ENCODE measurements around the gene CPNE4. TPM values are rescaled to one million over a fixed set of nuclear protein-coding genes. Genes with fewer than 3 reads are reported as not detected.

CPNE4 gene
- total and polyA plus RNA-seq, 9 of the 15 experiments (the other 6 are each of a cell fraction or from before 2014, with no cell fraction given), result not detected

- TF ChIP-seq TBP (optimal IDR thresholded peaks at IDR 0.05; ENCODE audit: low read depth, low read length) (peak; percentile 84), MIER1 (IDR thresholded peaks at IDR 0.05; ENCODE audit: low read depth) (0 out of 2 replicates have a peak, but pooled peaks have one; percentile 31), FOXA3 (CRISPR knock-in tag; conservative IDR thresholded peaks at IDR 0.05 in 1 of 2, IDR thresholded peaks at IDR 0.05 in 1 of 2) (no peak; a peak in 1 of 4 replicates), ZC3H4 (CRISPR knock-in tag; IDR thresholded peaks at IDR 0.05; ENCODE audit: borderline replicate concordance) (no peak), FOXK1 (CRISPR knock-in tag; IDR thresholded peaks at IDR 0.05; ENCODE audit: borderline replicate concordance) (0 out of 2 replicates have a peak, but pooled peaks have one; percentile 37), ZNF764 (CRISPR knock-in tag; IDR thresholded peaks at IDR 0.05; ENCODE audit: low read depth) (no peak), CXXC5 (CRISPR knock-in tag; IDR thresholded peaks at IDR 0.05) (peak; percentile 73), NEUROD1 (IDR thresholded peaks at IDR 0.05; ENCODE audit: borderline replicate concordance, low read depth, low read length, partially characterized antibody) (peak; percentile 82), KDM4B (IDR thresholded peaks at IDR 0.05; ENCODE audit: borderline replicate concordance in 2 of 2, low read depth in 1 of 2) (peak in 1 of 2 experiments; percentile 89; a peak in 1 of 4 replicates), ELF2 (CRISPR knock-in tag; IDR thresholded peaks at IDR 0.05) (no peak), ZFP36 (IDR thresholded peaks at IDR 0.05; ENCODE audit: low read depth, low read length, partially characterized antibody) (peak; percentile 18), NR2C1 (IDR thresholded peaks at IDR 0.05) (0 out of 2 replicates have a peak, but pooled peaks have one; percentile 42), NR2C1 (tag; IDR thresholded peaks at IDR 0.05) (peak; percentile 70), STAT5A (IDR thresholded peaks at IDR 0.05; ENCODE audit: borderline replicate concordance, low read length) (peak; percentile 14; the same call in 1 of the 2 replicates), HNRNPLL (IDR thresholded peaks at IDR 0.05; ENCODE audit: low read depth, low read length, poor library complexity, severe bottlenecking) (peak; percentile 52), MBD2 (IDR thresholded peaks at IDR 0.05; ENCODE audit: borderline replicate concordance, low read depth) (peak; percentile 29; the same call in 1 of the 2 replicates), DIDO1 (tag; IDR thresholded peaks at IDR 0.05; ENCODE audit: low read depth) (peak; percentile 84), L3MBTL2 (IDR thresholded peaks at IDR 0.05) (peak; percentile 68), ZNF140 (CRISPR knock-in tag; IDR thresholded peaks at IDR 0.05) (no peak), POLR3A (IDR thresholded peaks at IDR 0.05; ENCODE audit: borderline replicate concordance, extremely low read depth, insufficient read depth, insufficient read length) (no peak), TARDBP (IDR thresholded peaks at IDR 0.05) (peak; percentile 44; the same call in 1 of the 2 replicates), SMARCA4 (IDR thresholded peaks at IDR 0.05) (no peak), NBN (IDR thresholded peaks at IDR 0.05; ENCODE audit: low read depth) (peak; percentile 35; the same call in 1 of the 2 replicates), SOX6 (IDR thresholded peaks at IDR 0.05) (peak; percentile 37; the same call in 1 of the 2 replicates), ZNF41 (CRISPR knock-in tag; conservative IDR thresholded peaks at IDR 0.05) (no peak), USF2 (CRISPR knock-in tag; IDR thresholded peaks at IDR 0.05) (peak; percentile 45), POLR2AphosphoS5 (IDR thresholded peaks at IDR 0.05; ENCODE audit: control insufficient read depth, insufficient read depth, low read depth, low read length) (peak; percentile 67), XRCC3 (IDR thresholded peaks at IDR 0.05) (no peak), FOXK2 (conservative IDR thresholded peaks at IDR 0.05 in 1 of 2, IDR thresholded peaks at IDR 0.05 in 1 of 2; ENCODE audit: low read depth in 2 of 2) (peak in 1 of 2 experiments; percentile 52; a peak in 1 of 4 replicates), HDAC1 (IDR thresholded peaks at IDR 0.05) (peak in 1 of 2 experiments; percentile 95; a peak in 2 of 4 replicates)
These were observed 532.1 kb downstream of the CPNE4 start, which contains the start of gene MRPL3 (continued) for GRCh38 chr3:131502530-131503319.

All from K562 (cell line).